Measurements from ENCODE around the gene DNAJC11. TPM values are rescaled to one million over a fixed set of nuclear protein-coding genes. Genes with fewer than 3 reads are reported as not detected.

DNAJC11 gene
- total RNA-seq, 1 experiment from 2014 or later = 61.0 TPM

DNA sequence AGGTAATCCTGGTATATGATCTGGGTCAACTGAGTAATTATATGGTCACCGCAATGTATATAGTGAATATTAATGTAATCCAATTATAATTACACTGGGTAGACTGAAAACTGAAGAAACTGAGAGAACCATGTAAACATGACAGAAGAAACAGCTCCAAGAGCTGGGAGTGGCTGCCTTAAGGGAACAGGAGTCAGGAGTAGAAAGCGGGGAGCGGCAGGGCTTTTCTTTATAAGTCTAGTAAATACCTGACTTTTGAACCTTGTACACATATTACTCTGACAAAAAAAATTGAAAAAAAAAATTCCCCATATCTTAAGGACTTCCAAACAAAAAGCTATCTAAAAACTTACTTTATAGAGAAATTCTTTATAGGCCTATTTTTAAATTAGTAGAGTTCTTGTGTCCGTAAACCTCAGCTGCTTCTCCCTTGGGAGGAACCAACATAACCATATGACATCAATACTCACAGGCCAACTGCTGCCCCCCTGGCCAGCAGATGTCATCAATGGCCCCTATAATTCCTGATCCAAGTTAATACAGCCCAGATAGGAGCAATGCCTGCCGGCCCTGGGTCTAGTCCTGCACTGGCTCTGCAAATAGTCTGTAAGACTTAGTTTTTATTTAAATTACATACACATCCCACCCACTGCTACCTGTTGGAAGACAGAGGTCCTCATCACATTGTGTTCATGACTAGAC is 43.1 kb downstream of the DNAJC11 start:
- Histone ChIP-seq H3K4me3 (ENCODE audit: low read depth, low read length) (no peak overlapping the region), H3K36me3 (ENCODE audit: control insufficient read depth, insufficient read depth, low read length) (0 out of 2 replicates have a peak, but pooled peaks cover 1% of the 10 kb centered on the region), H3K4me1 (no peaks in the 10 kb centered on the region), H3K9me3 (no peaks in the 10 kb centered on the region), H3K27me3 (replicated peaks; ENCODE audit: control insufficient read depth, insufficient read depth, low read length) (no peaks in the 10 kb centered on the region)
- BruUV-seq (replicated peaks) = no TSS peak
- Mint-ChIP-seq H3K27ac (ENCODE audit: unreplicated experiment) (no peak overlapping the region), H3K4me3 (ENCODE audit: unreplicated experiment) (no peak overlapping the region), H3K27me3 (ENCODE audit: insufficient read depth, unreplicated experiment) (no peaks in the 10 kb centered on the region), H3K36me3 (ENCODE audit: insufficient read depth, unreplicated experiment) (peaks cover 5% of the 10 kb centered on the region), H3K4me1 (ENCODE audit: low read depth, unreplicated experiment) (no peaks in the 10 kb centered on the region), H3K9me3 (ENCODE audit: unreplicated experiment) (no peaks in the 10 kb centered on the region)
- no peak for DNase-seq
- POLR2A ChIA-PET = no interaction called here
- no peak for TF ChIP-seq CTCF (IDR thresholded peaks at IDR 0.05; ENCODE audit: insufficient read depth in 1 of 2, low read depth in 1 of 2, low read length in 1 of 2, severe bottlenecking in 1 of 2, unreplicated experiment in 1 of 2)
- CTCF ChIA-PET = no interaction called here
- intact Hi-C loops (cut with micrococcal nuclease; ENCODE audit: unreplicated experiment) = no loop called here

GRCh38 chr1:6657138-6657537 is 44.5 kb downstream of the DNAJC11 start:
- TF ChIP-seq CTCF (IDR thresholded peaks at IDR 0.05; ENCODE audit: insufficient read depth in 1 of 2, low read depth in 1 of 2, low read length in 1 of 2, severe bottlenecking in 1 of 2, unreplicated experiment in 1 of 2) = no peak
- Mint-ChIP-seq H3K27me3 (ENCODE audit: insufficient read depth, unreplicated experiment) (no peaks in the 10 kb centered on the region), H3K4me1 (ENCODE audit: low read depth, unreplicated experiment) (no peaks in the 10 kb centered on the region), H3K9me3 (ENCODE audit: unreplicated experiment) (no peaks in the 10 kb centered on the region), H3K4me3 (ENCODE audit: unreplicated experiment) (no peak overlapping the region), H3K27ac (ENCODE audit: unreplicated experiment) (no peak overlapping the region), H3K36me3 (ENCODE audit: insufficient read depth, unreplicated experiment) (peaks cover 16% of the 10 kb centered on the region)
- H3K4me1 ChIP-seq = no peaks in the 10 kb centered on the region
- DNase-seq = no peak
- POLR2A ChIA-PET = no interaction called here
- H3K9me3 ChIP-seq = no peaks in the 10 kb centered on the region
- CTCF ChIA-PET = no interaction called here
- BruUV-seq (replicated peaks) = no TSS peak
- intact Hi-C loops (cut with micrococcal nuclease; ENCODE audit: unreplicated experiment) = no loop called here
- no peaks in the 10 kb centered on the region for H3K27me3 ChIP-seq (replicated peaks; ENCODE audit: control insufficient read depth, insufficient read depth, low read length)
- 0 out of 2 replicates have a peak, but pooled peaks cover 1% of the 10 kb centered on the region for H3K36me3 ChIP-seq (ENCODE audit: control insufficient read depth, insufficient read depth, low read length)
- H3K4me3 ChIP-seq (ENCODE audit: low read depth, low read length) = no peak overlapping the region

DNA sequence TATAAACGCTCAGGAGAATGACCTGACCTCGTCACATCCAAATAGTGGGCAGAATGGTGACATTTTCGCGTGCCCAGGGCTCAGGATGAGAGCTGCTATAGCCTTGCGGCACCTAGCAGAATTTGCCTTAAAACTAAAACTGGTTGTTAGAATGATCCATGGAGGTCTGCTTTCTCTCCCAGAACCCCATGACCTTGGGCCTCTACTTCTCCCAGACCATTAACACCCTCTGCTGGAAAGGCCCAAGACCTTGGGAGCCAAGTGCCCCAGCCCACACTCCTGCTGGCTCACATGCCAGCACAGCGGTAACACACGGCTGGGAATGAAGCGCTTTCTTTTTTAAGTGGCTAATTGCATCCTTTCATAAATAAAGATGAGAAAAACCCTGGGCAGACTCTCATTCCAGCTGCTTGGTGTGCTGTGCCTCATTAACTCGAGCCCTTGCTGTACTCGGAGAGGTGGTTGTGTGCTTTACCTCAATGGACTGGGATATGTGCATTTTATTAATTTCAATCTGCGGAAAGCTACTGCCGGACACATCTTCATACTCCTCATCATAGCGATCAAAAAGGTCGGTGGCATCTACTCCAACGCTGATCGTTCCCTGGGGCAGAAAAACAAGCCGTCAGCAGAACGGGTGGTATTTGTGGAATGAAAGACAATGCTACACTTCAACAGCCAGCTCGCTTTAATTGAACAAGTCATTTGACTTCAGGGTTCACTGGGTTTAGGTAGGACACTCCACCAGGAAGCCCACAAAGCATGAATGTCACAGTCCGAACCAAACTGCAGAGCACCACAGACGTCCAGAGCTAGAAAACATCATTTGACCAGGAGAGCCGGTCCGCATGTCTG is 48.0 kb downstream of the DNAJC11 start:
- Histone ChIP-seq H3K4me3 (ENCODE audit: low read depth, low read length) (no peak overlapping the region), H3K4me1 (no peaks in the 10 kb centered on the region), H3K9me3 (no peaks in the 10 kb centered on the region), H3K36me3 (ENCODE audit: control insufficient read depth, insufficient read depth, low read length) (peaks cover 1% of the 10 kb centered on the region; the same call in 1 of the 2 replicates), H3K27me3 (replicated peaks; ENCODE audit: control insufficient read depth, insufficient read depth, low read length) (no peaks in the 10 kb centered on the region)
- Mint-ChIP-seq H3K27me3 (ENCODE audit: insufficient read depth, unreplicated experiment) (no peaks in the 10 kb centered on the region), H3K4me3 (ENCODE audit: unreplicated experiment) (no peak overlapping the region), H3K27ac (ENCODE audit: unreplicated experiment) (no peak overlapping the region), H3K9me3 (ENCODE audit: unreplicated experiment) (no peaks in the 10 kb centered on the region), H3K36me3 (ENCODE audit: insufficient read depth, unreplicated experiment) (peaks cover 25% of the 10 kb centered on the region), H3K4me1 (ENCODE audit: low read depth, unreplicated experiment) (no peaks in the 10 kb centered on the region)
- no TSS peak for BruUV-seq (replicated peaks)
- CTCF ChIA-PET = no interaction called here
- no peak for TF ChIP-seq CTCF (IDR thresholded peaks at IDR 0.05; ENCODE audit: insufficient read depth in 1 of 2, low read depth in 1 of 2, low read length in 1 of 2, severe bottlenecking in 1 of 2, unreplicated experiment in 1 of 2)
- POLR2A ChIA-PET = no interaction called here
- intact Hi-C loops (cut with micrococcal nuclease; ENCODE audit: unreplicated experiment) = no loop called here
- no peak for DNase-seq
